ENCODE data around the gene RAP1A.
A peak's percentile ranks its signal among the peaks of the same experiment; 100 is the strongest.
"Not testable (repeated sequence)": the region's sequence is repeated elsewhere in the genome, so short reads cannot be mapped to it uniquely, and the experiment has no call there.

Gene RAP1A

GRCh38 chr1:111738436-111739193 lies 119.0 kb downstream of the RAP1A start:
- Mint-ChIP-seq H3K27me3 (ENCODE audit: low read depth, poor library complexity) (peaks cover 35% of the 10 kb centered on the region), H3K27ac (peak overlapping the region; percentile 92), H3K4me1 (peaks cover 11% of the 10 kb centered on the region), H3K9me3 (no peaks in the 10 kb centered on the region), H3K4me3 (peak overlapping the region; percentile 89), H3K36me3 (ENCODE audit: low read depth) (no peaks in the 10 kb centered on the region)
- no peak for TF ChIP-seq CTCF (IDR thresholded peaks at IDR 0.05)
- DNase-seq = peak; percentile 69

- Mint-ChIP-seq H3K36me3 (ENCODE audit: low read depth) (no peaks in the 10 kb centered on the region), H3K27ac (peak within 1 kb of the TSS; percentile 92), H3K4me1 (peaks cover 11% of the 10 kb centered on the region), H3K27me3 (ENCODE audit: low read depth, poor library complexity) (peaks cover 41% of the 10 kb centered on the region), H3K9me3 (no peaks in the 10 kb centered on the region), H3K4me3 (peak within 1 kb of the TSS; percentile 89)
- peak; percentile 86 for DNase-seq
- TF ChIP-seq CTCF (IDR thresholded peaks at IDR 0.05) = no peak
Observed at GRCh38 chr1:111739194-111739924, 119.8 kb downstream of the RAP1A start, which contains the start of gene INKA2. INKA2 (minus strand) TSS chr1:111739395; CDS start chr1:111739242, 153 bp downstream.

GRCh38 chr1:111739925-111740765 lies 120.6 kb downstream of the RAP1A start:
- peak; percentile 73 for DNase-seq
- Mint-ChIP-seq H3K27ac (peak overlapping the region; percentile 86), H3K36me3 (ENCODE audit: low read depth) (no peaks in the 10 kb centered on the region), H3K9me3 (no peaks in the 10 kb centered on the region), H3K4me3 (peak overlapping the region; percentile 89), H3K27me3 (ENCODE audit: low read depth, poor library complexity) (peaks cover 46% of the 10 kb centered on the region), H3K4me1 (peaks cover 11% of the 10 kb centered on the region)
- no peak for TF ChIP-seq CTCF (IDR thresholded peaks at IDR 0.05)

- H3K4me3 Mint-ChIP-seq; DNase-seq; H3K36me3 Mint-ChIP-seq (ENCODE audit: low read depth); H3K9me3 Mint-ChIP-seq; H3K27ac Mint-ChIP-seq: not testable (repeated sequence)
- Mint-ChIP-seq H3K27me3 (ENCODE audit: low read depth, poor library complexity) (peaks cover 49% of the 10 kb centered on the region), H3K4me1 (peaks cover 16% of the 10 kb centered on the region)
Observed at GRCh38 chr1:111742292-111742691, 122.7 kb downstream of the RAP1A start.

GRCh38 chr1:111742938-111743549 lies 123.5 kb downstream of the RAP1A start:
- H3K9me3 Mint-ChIP-seq = no peaks in the 10 kb centered on the region

More at GRCh38 chr1:111742938-111743549, 123.5 kb downstream of the RAP1A start:
- H3K27me3 Mint-ChIP-seq (ENCODE audit: low read depth, poor library complexity) = peaks cover 46% of the 10 kb centered on the region
- TF ChIP-seq CTCF (IDR thresholded peaks at IDR 0.05) = no peak
- H3K4me3 Mint-ChIP-seq = no peak overlapping the region
- DNase-seq = no peak
- no peak overlapping the region for H3K27ac Mint-ChIP-seq
- no peaks in the 10 kb centered on the region for H3K36me3 Mint-ChIP-seq (ENCODE audit: low read depth)
- H3K4me1 Mint-ChIP-seq = peaks cover 23% of the 10 kb centered on the region
